Upper lobe of left lung (tissue), 6 donors: Measurements from ENCODE around the gene FAM83C. TPM values are rescaled to one million over a fixed set of nuclear protein-coding genes. Genes with fewer than 3 reads are reported as not detected.

Experiments
- ATAC-seq, 2 donors: fragments of 200-7000 bp; cut with Tn5 transposase; one replicate each; pipeline ENCODE4 v1.9.1; 2022; ENCODE audit warnings: mild to moderate bottlenecking in 2 of 2, moderate library complexity in 2 of 2; ENCODE audit not compliant: low FRiP score in 2 of 2
- DNase-seq, 2 donors: peaks; one replicate each; pipeline ENCODE4 v3.0.0-alpha.2; 2019 to 2020
- H3K27ac ChIP-seq, 4 donors: fragments of 200-600 bp; sonication (generic); one replicate each; pipeline ENCODE4 v1.5.1; 2016 to 2019
- H3K27me3 ChIP-seq, 4 donors: fragments of 200-600 bp; sonication (generic); one replicate each; pipeline ENCODE4 v1.5.1; 2017 to 2019
- H3K36me3 ChIP-seq, 4 donors: fragments of 200-600 bp; sonication (generic); one replicate each; pipeline ENCODE4 v1.5.1; 2016 to 2019
- H3K4me1 ChIP-seq, 4 donors: fragments of 200-600 bp; sonication (generic); one replicate each; pipeline ENCODE4 v1.5.1; 2018 to 2019
- H3K4me3 ChIP-seq, 4 donors: fragments of 200-600 bp; sonication (generic); one replicate each; pipeline ENCODE4 v1.5.1; 2017 to 2019; ENCODE audit warnings: mild to moderate bottlenecking in 2 of 4, moderate library complexity in 1 of 4
- H3K9me3 ChIP-seq, 4 donors: fragments of 200-600 bp; sonication (generic); one replicate each; pipeline ENCODE4 v1.5.1; 2018 to 2019
- CTCF ChIP-seq, 6 experiments: fragments of 450-650 bp in 4 of 6; fragments of 200-600 bp in 2 of 6; sonication (generic) in 2 of 6; IDR thresholded peaks; one replicate each; pipeline ENCODE4 v1.5.1; 2016 to 2019; ENCODE audit warnings: antibody characterized with exemption in 6 of 6
- EP300 ChIP-seq, 4 donors: sonication (generic); formaldehyde crosslinking; IDR thresholded peaks; one replicate each; pipeline ENCODE4 v1.5.1; 2017; ENCODE audit warnings: antibody characterized with exemption in 4 of 4, control low read depth in 2 of 4
- POLR2A ChIP-seq, 4 donors: fragments of 450-650 bp; IDR thresholded peaks; one replicate each; pipeline ENCODE4 v1.5.1; 2016 to 2017; ENCODE audit warnings: antibody characterized with exemption in 4 of 4, mild to moderate bottlenecking in 2 of 4
- POLR2AphosphoS5 ChIP-seq, 2 donors: sonication (generic); formaldehyde crosslinking; IDR thresholded peaks; one replicate each; pipeline ENCODE4 v1.5.1; 2017; ENCODE audit warnings: antibody characterized with exemption in 2 of 2
- WGBS, 2 donors: methylation state at CpG; one replicate each; pipeline ENCODE4 v1.1.5; 2017 to 2018; 5-methylcytosine and 5-hydroxymethylcytosine counted together
- total RNA-seq, 6 donors: library from RNA; depleted of rRNA in 4 of 6; stranded (reverse); fragments of >200 nt in 4 of 6; gene quantifications; one replicate each; pipeline versions ENCODE4 v1.1.0 to v1.2.1, GENCODE V29; 2016 to 2021
- donor health status: DM: no; HTN: no; CAD: no; lungs with moderate emphysema.
- donor health status: DM: no; HTN: yes; CAD: no; lungs with severe emphysema.

The FAM83C gene
- total RNA-seq, 6 donors from 2014 or later: not detected

GRCh38 chr20:35306931-35307517 is 14.8 kb upstream of the FAM83C start:
- Histone ChIP-seq H3K27me3 (no peaks in the 10 kb centered on the region), H3K36me3 (peaks cover 0 to 6% (median 5%) of the 10 kb centered on the region in 4 donors), H3K4me3 (no peak overlapping the region), H3K9me3 (no peaks in the 10 kb centered on the region), H3K4me1 (peaks cover 12 to 22% (median 17%) of the 10 kb centered on the region in 4 donors), H3K27ac (peak overlapping the region in 2 of 4 donors; percentile 22 to 31)
- ATAC-seq (peak; percentile 45 to 76), DNase-seq (peak in 1 of 2 donors; percentile 39)
- no peak for TF ChIP-seq EP300 (IDR thresholded peaks at IDR 0.05)
- TF ChIP-seq POLR2AphosphoS5 (IDR thresholded peaks at IDR 0.05): peak in 1 of 2 donors; percentile 14
- peak; percentile 32 to 65 (median 50) for TF ChIP-seq CTCF (IDR thresholded peaks at IDR 0.05)
- no peak for TF ChIP-seq POLR2A (IDR thresholded peaks at IDR 0.05)
- WGBS, 2 donors: 25 to 52% methylated on average over 4 of the region's 4 CpGs

GRCh38 chr20:35305682-35306556 is 13.7 kb upstream of the FAM83C start:
- no peak overlapping the region for H3K4me3 ChIP-seq
- TF ChIP-seq POLR2A (IDR thresholded peaks at IDR 0.05): no peak
- no peak for TF ChIP-seq EP300 (IDR thresholded peaks at IDR 0.05)
- TF ChIP-seq POLR2AphosphoS5 (IDR thresholded peaks at IDR 0.05): peak in 1 of 2 donors; percentile 29
- peaks cover 12 to 22% (median 17%) of the 10 kb centered on the region in 4 donors for H3K4me1 ChIP-seq
- peak overlapping the region in 1 of 4 donors; percentile 6 for H3K27ac ChIP-seq
- 90 to 94% methylated on average over 11 to 12 of the region's 12 CpGs for WGBS, 2 donors
- H3K27me3 ChIP-seq: no peaks in the 10 kb centered on the region
- ATAC-seq (peak; percentile 41 to 89), DNase-seq (peak in 1 of 2 donors; percentile 50)
- peaks cover 0 to 6% (median 5%) of the 10 kb centered on the region in 4 donors for H3K36me3 ChIP-seq
- H3K9me3 ChIP-seq: no peaks in the 10 kb centered on the region

- peaks cover 12 to 22% (median 17%) of the 10 kb centered on the region in 4 donors for H3K4me1 ChIP-seq
- ATAC-seq: no peak
- peaks cover 0 to 6% (median 5%) of the 10 kb centered on the region in 4 donors for H3K36me3 ChIP-seq
- TF ChIP-seq POLR2A (IDR thresholded peaks at IDR 0.05) (no peak), EP300 (IDR thresholded peaks at IDR 0.05) (no peak), CTCF (IDR thresholded peaks at IDR 0.05) (no peak), POLR2AphosphoS5 (IDR thresholded peaks at IDR 0.05) (no peak)
- H3K4me3 ChIP-seq: no peak overlapping the region
- no peak overlapping the region for H3K27ac ChIP-seq
- H3K9me3 ChIP-seq: no peaks in the 10 kb centered on the region
- WGBS, 2 donors: 94 to 98% methylated on average over 5 to 6 of the region's 6 CpGs
- no peaks in the 10 kb centered on the region for H3K27me3 ChIP-seq
- DNase-seq: no peak
Measured at GRCh38 chr20:35304956-35305355, 12.7 kb upstream of the FAM83C start.

- ATAC-seq (peak; percentile 78 to 81), DNase-seq (peak; percentile 81 to 85)
- no peaks in the 10 kb centered on the region for H3K9me3 ChIP-seq
Measured at GRCh38 chr20:35303735-35304491, 11.7 kb upstream of the FAM83C start.

More at GRCh38 chr20:35303735-35304491, 11.7 kb upstream of the FAM83C start:
- TF ChIP-seq EP300 (IDR thresholded peaks at IDR 0.05): no peak
- TF ChIP-seq POLR2AphosphoS5 (IDR thresholded peaks at IDR 0.05): no peak
- TF ChIP-seq CTCF (IDR thresholded peaks at IDR 0.05): peak; percentile 84 to 90 (median 84)
- TF ChIP-seq POLR2A (IDR thresholded peaks at IDR 0.05): no peak
- no peaks in the 10 kb centered on the region for H3K27me3 ChIP-seq
- H3K36me3 ChIP-seq: peaks cover 0 to 6% (median 5%) of the 10 kb centered on the region in 4 donors
- H3K27ac ChIP-seq: no peak overlapping the region
- H3K4me3 ChIP-seq: no peak overlapping the region
- peaks cover 12 to 22% (median 17%) of the 10 kb centered on the region in 4 donors for H3K4me1 ChIP-seq
- WGBS, 2 donors: 32 to 38% methylated on average over 12 to 18 of the region's 18 CpGs
